OCI-LY1 (cell line): Measurements from ENCODE around the gene MROH2B.

Experiments used
- CTCF ChIP-seq: fragments of 200-600 bp; sonication (generic), shearing (Covaris generic); IDR thresholded peaks from 2 replicates; pipeline ENCODE4 v1.5.1; 2017; ENCODE audit warnings: mild to moderate bottlenecking, antibody characterized with exemption, low read length, moderate library complexity, mixed read lengths
- EZH2 ChIP-seq: fragments of 200-600 bp; sonication (generic), shearing (Covaris generic); IDR thresholded peaks from 2 replicates; pipeline ENCODE4 v1.8.0; 2017; ENCODE audit warnings: borderline replicate concordance, mixed run types, mild to moderate bottlenecking, antibody characterized with exemption, low read length, moderate library complexity, mixed read lengths

GRCh38 chr5:40999142-40999541 lies 72.0 kb downstream of the MROH2B start:
- TF ChIP-seq CTCF (no peak), EZH2 (no peak)
